ENCODE data around the gene SEMA4A. TPM values are rescaled to one million over a fixed set of nuclear protein-coding genes. Genes with fewer than 3 reads are reported as not detected.
"Not testable (repeated sequence)": the region's sequence is repeated elsewhere in the genome, so short reads cannot be mapped to it uniquely, and the experiment has no call there.

Gene SEMA4A
- polyA plus RNA-seq, 1 donor from 2014 or later: 17.1 TPM

GRCh38 chr1:156124557-156125483 lies 28.6 kb upstream of the SEMA4A start:
- TF ChIP-seq EZH2 (IDR thresholded peaks at IDR 0.05; ENCODE audit: borderline replicate concordance, insufficient read depth, low read length, poor library complexity, severe bottlenecking) (no peak), RAD21 (conservative IDR thresholded peaks at IDR 0.05) (no peak), CTCF (IDR thresholded peaks at IDR 0.05; ENCODE audit: poor library complexity, severe bottlenecking) (no peak), POLR2AphosphoS5 (IDR thresholded peaks at IDR 0.05) (no peak), SMC3 (conservative IDR thresholded peaks at IDR 0.05; ENCODE audit: poor library complexity) (no peak), TAF1 (IDR thresholded peaks at IDR 0.05; ENCODE audit: low read depth) (no peak), EP300 (conservative IDR thresholded peaks at IDR 0.05; ENCODE audit: poor library complexity, severe bottlenecking) (no peak), MXI1 (conservative IDR thresholded peaks at IDR 0.05; ENCODE audit: poor library complexity, severe bottlenecking) (no peak)
- TF ChIP-seq, protein P1, sequence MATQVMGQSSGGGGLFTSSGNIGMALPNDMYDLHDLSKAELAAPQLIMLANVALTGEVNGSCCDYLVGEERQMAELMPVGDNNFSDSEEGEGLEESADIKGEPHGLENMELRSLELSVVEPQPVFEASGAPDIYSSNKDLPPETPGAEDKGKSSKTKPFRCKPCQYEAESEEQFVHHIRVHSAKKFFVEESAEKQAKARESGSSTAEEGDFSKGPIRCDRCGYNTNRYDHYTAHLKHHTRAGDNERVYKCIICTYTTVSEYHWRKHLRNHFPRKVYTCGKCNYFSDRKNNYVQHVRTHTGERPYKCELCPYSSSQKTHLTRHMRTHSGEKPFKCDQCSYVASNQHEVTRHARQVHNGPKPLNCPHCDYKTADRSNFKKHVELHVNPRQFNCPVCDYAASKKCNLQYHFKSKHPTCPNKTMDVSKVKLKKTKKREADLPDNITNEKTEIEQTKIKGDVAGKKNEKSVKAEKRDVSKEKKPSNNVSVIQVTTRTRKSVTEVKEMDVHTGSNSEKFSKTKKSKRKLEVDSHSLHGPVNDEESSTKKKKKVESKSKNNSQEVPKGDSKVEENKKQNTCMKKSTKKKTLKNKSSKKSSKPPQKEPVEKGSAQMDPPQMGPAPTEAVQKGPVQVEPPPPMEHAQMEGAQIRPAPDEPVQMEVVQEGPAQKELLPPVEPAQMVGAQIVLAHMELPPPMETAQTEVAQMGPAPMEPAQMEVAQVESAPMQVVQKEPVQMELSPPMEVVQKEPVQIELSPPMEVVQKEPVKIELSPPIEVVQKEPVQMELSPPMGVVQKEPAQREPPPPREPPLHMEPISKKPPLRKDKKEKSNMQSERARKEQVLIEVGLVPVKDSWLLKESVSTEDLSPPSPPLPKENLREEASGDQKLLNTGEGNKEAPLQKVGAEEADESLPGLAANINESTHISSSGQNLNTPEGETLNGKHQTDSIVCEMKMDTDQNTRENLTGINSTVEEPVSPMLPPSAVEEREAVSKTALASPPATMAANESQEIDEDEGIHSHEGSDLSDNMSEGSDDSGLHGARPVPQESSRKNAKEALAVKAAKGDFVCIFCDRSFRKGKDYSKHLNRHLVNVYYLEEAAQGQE (IDR thresholded peaks at IDR 0.05; ENCODE audit: borderline replicate concordance): no peak
- H3F3A ChIP-seq (ENCODE audit: insufficient read depth, low read length, poor library complexity, severe bottlenecking): no peaks in the 10 kb centered on the region
- no peaks in the 10 kb centered on the region for H3K27me3 ChIP-seq (ENCODE audit: insufficient read depth, low read depth, low read length)
- H3K27ac ChIP-seq (ENCODE audit: low read length): no peak overlapping the region
- no peaks in the 10 kb centered on the region for H3K9me3 ChIP-seq (ENCODE audit: low read length)
- no peaks in the 10 kb centered on the region for H3K36me3 ChIP-seq (ENCODE audit: insufficient read depth, low read length)
- no peak overlapping the region for H3K4me3 ChIP-seq (ENCODE audit: low read length)
- H3K4me2 ChIP-seq (ENCODE audit: low read length): no peak overlapping the region
- no peaks in the 10 kb centered on the region for H3K79me2 ChIP-seq (replicated peaks; ENCODE audit: insufficient read depth, low read length)
- H2AFZ ChIP-seq (ENCODE audit: low read depth, low read length): no peak overlapping the region
- H4K20me1 ChIP-seq (ENCODE audit: insufficient read depth): no peaks in the 10 kb centered on the region
- no peaks in the 10 kb centered on the region for H3K9me2 ChIP-seq (ENCODE audit: insufficient read depth, low read length)
- H3K9ac ChIP-seq (ENCODE audit: low read length): no peak overlapping the region

GRCh38 chr1:156125544-156125943 lies 27.8 kb upstream of the SEMA4A start:
- H3K36me3 ChIP-seq (ENCODE audit: insufficient read depth, low read length); H3K9ac ChIP-seq (ENCODE audit: low read length); H3K4me2 ChIP-seq (ENCODE audit: low read length); H3K4me3 ChIP-seq (ENCODE audit: low read length); H4K20me1 ChIP-seq (ENCODE audit: insufficient read depth); H3K9me3 ChIP-seq (ENCODE audit: low read length); H3F3A ChIP-seq (ENCODE audit: insufficient read depth, low read length, poor library complexity, severe bottlenecking); H2AFZ ChIP-seq (ENCODE audit: low read depth, low read length); H3K79me2 ChIP-seq (replicated peaks; ENCODE audit: insufficient read depth, low read length); H3K27me3 ChIP-seq (ENCODE audit: insufficient read depth, low read depth, low read length); H3K27ac ChIP-seq (ENCODE audit: low read length); H3K9me2 ChIP-seq (ENCODE audit: insufficient read depth, low read length): not testable (repeated sequence)

All from neural cell (in vitro differentiated cells).